Uterus (tissue), 4 donors: ENCODE results near the gene B3GNT7. TPM values are rescaled to one million over a fixed set of nuclear protein-coding genes. Genes with fewer than 3 reads are reported as not detected.

Experiments
- DNase-seq, 2 donors: peaks; one replicate each; pipeline ENCODE4 v3.0.0-alpha.2; 2019 to 2020
- H3K27ac ChIP-seq, 2 donors: fragments of 200-600 bp; sonication (generic); 1 replicate in 1 of 2; 2 replicates in 1 of 2; pipeline ENCODE4 v1.5.1; 2016 to 2018
- H3K27me3 ChIP-seq, 2 donors: fragments of 200-600 bp; sonication (generic); one replicate each; pipeline ENCODE4 v1.5.1; 2018 to 2019; ENCODE audit warnings: control low read depth in 1 of 2
- H3K36me3 ChIP-seq, 2 donors: fragments of 200-600 bp; sonication (generic); one replicate each; pipeline ENCODE4 v1.5.1; 2019; ENCODE audit warnings: control low read depth in 1 of 2
- H3K4me1 ChIP-seq, 2 donors: fragments of 200-600 bp; sonication (generic); one replicate each; pipeline ENCODE4 v1.5.1; 2018 to 2019; ENCODE audit warnings: control low read depth in 1 of 2
- H3K4me3 ChIP-seq, 2 donors: fragments of 200-600 bp; sonication (generic); 1 replicate in 1 of 2; 2 replicates in 1 of 2; pipeline ENCODE4 v1.5.1; 2018 to 2019; ENCODE audit warnings: mild to moderate bottlenecking in 1 of 2
- H3K9me3 ChIP-seq, 2 donors: fragments of 200-600 bp; sonication (generic); one replicate each; pipeline ENCODE4 v1.5.1; 2019; ENCODE audit warnings: control low read depth in 1 of 2
- POLR2A ChIP-seq, 2 donors: fragments of 450-650 bp; IDR thresholded peaks; one replicate each; pipeline ENCODE4 v1.6.1; 2016; ENCODE audit warnings: antibody characterized with exemption in 2 of 2, mild to moderate bottlenecking in 1 of 2, moderate library complexity in 1 of 2
- intact Hi-C: fragments of 100-400 bp; cut with DNase I; formaldehyde crosslinking; loops from one replicate; pipeline ENCODE4 v1.15.1; 2023; ENCODE audit warnings: low total_unique reads
- total RNA-seq, 4 donors: library from RNA; depleted of rRNA in 3 of 4; stranded (reverse); fragments of >200 nt in 3 of 4; gene quantifications; one replicate each; pipeline versions ENCODE4 v1.1.0 to v1.2.4, GENCODE V29; 2014 to 2023
- TF ChIP-seq, protein P1 (sequence below), 4 experiments: fragments of 200-600 bp in 2 of 4; fragments of 450-650 bp in 2 of 4; sonication (generic) in 2 of 4; IDR thresholded peaks; one replicate each; pipeline ENCODE4 v1.5.1; 2016 to 2019; ENCODE audit warnings: antibody characterized with exemption in 4 of 4, mild to moderate bottlenecking in 2 of 4, moderate library complexity in 1 of 4
- donor health status: DM: yes; HTN: yes; CAD: no.

The B3GNT7 gene
- total RNA-seq, 4 donors from 2014 or later, result 1.7 to 8.1 (median 3.1) TPM

DNA sequence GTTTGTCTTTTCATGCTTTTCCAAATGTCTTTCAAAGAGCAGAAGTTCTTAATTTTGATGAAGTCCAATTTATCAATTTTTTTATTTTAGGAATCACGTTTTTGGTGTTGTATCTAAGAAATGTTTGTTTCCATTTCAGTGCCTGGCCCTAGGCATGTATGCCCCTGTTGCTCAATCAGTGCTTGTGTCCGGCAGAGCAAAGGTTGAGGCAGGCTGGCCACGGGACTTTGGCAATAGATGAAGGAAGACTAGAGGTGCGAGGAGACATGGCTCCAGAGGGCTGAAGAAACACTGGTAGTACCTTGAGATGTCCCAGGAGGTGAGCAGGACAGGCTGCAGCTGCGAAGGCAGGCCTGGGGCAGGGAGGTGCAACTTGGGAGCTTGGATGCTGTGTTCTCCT, 10.1 kb upstream of the B3GNT7 start:
- intact Hi-C loops, result no loop called here
- DNase-seq, result no peak
- no peak for TF ChIP-seq POLR2A (IDR thresholded peaks at IDR 0.05)
- TF ChIP-seq, protein P1, sequence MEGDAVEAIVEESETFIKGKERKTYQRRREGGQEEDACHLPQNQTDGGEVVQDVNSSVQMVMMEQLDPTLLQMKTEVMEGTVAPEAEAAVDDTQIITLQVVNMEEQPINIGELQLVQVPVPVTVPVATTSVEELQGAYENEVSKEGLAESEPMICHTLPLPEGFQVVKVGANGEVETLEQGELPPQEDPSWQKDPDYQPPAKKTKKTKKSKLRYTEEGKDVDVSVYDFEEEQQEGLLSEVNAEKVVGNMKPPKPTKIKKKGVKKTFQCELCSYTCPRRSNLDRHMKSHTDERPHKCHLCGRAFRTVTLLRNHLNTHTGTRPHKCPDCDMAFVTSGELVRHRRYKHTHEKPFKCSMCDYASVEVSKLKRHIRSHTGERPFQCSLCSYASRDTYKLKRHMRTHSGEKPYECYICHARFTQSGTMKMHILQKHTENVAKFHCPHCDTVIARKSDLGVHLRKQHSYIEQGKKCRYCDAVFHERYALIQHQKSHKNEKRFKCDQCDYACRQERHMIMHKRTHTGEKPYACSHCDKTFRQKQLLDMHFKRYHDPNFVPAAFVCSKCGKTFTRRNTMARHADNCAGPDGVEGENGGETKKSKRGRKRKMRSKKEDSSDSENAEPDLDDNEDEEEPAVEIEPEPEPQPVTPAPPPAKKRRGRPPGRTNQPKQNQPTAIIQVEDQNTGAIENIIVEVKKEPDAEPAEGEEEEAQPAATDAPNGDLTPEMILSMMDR (IDR thresholded peaks at IDR 0.05), result no peak
- Histone ChIP-seq H3K27ac (no peak overlapping the region), H3K4me3 (no peak overlapping the region), H3K36me3 (no peaks in the 10 kb centered on the region), H3K9me3 (peaks cover 0 to 4% of the 10 kb centered on the region in 2 donors), H3K27me3 (no peaks in the 10 kb centered on the region), H3K4me1 (no peaks in the 10 kb centered on the region)

DNA sequence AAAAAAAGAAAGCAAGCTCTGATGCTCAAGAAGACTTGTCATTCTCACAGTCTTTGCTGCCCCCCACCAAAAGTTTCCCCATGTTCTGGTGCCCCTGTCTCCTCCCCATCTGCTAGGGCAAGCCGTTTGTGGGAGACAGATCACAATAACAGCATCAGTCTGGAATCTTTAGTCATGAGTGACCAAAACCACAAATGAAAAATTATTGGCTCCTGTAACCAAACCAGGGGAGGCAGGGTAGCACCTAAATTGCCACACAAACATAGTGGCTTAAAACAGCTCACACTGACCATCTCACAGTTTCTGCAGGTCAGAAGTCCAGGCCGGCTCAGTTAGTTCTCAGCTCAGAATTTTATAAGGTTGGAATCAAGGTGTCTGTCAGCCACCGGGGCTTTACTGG, 9.1 kb upstream of the B3GNT7 start:
- peaks cover 0 to 4% of the 10 kb centered on the region in 2 donors for H3K9me3 ChIP-seq
- intact Hi-C loops, result no loop called here
- H3K4me3 ChIP-seq, result no peak overlapping the region
- H3K36me3 ChIP-seq, result no peaks in the 10 kb centered on the region
- TF ChIP-seq POLR2A (IDR thresholded peaks at IDR 0.05), result no peak
- TF ChIP-seq, protein P1 (IDR thresholded peaks at IDR 0.05), result no peak
- no peaks in the 10 kb centered on the region for H3K4me1 ChIP-seq
- H3K27ac ChIP-seq, result no peak overlapping the region
- no peak for DNase-seq
- H3K27me3 ChIP-seq, result no peaks in the 10 kb centered on the region

DNA sequence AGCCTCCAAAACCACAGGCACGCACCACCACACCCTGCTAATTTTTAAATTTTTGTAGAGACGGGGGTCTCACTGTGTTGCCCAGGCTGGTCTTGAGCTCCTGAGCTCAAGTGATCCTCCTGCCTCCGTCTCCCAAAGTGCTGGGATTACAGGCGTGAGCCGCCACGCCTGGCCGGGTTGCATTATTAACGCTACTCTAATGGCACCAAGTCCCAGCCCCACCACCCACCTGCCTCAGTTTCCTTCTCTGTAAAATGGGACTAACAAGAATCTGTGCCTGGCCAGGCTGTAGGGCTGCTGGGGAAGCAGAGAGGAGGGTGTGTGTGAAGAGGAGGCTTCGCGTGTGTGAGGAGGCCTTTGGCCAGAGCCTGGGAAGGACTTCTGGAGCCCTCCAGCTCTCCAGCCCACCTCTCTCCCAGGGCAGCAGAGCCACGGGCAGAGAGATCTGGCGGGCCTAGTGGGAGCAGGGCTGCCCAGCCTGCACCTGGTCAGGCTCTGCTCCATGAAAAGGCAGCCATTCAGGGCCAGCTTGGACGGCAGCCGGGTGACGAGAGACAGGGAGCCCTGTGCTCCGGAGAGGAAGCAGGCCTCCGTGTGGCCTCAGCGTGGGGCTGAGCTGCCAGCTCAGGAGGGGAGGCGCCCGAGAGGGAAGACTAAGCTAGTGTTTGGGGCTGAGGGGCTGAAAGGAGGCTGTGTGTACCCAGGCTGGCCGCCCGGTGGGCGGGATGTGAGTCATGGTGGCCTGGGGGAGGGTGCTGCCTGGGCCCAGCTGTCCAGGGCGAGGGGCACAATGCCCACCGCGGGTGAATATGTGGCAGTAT, 7.4 kb upstream of the B3GNT7 start:
- H3K27me3 ChIP-seq, result no peaks in the 10 kb centered on the region
- DNase-seq, result peak in 1 of 2 donors; percentile 40
- no peak overlapping the region for H3K27ac ChIP-seq
- no peaks in the 10 kb centered on the region for H3K4me1 ChIP-seq
- no peaks in the 10 kb centered on the region for H3K36me3 ChIP-seq
- TF ChIP-seq, protein P1 (IDR thresholded peaks at IDR 0.05), result no peak
- no peak for TF ChIP-seq POLR2A (IDR thresholded peaks at IDR 0.05)
- no peak overlapping the region for H3K4me3 ChIP-seq
- intact Hi-C loops, result no loop called here
- peaks cover 0 to 4% of the 10 kb centered on the region in 2 donors for H3K9me3 ChIP-seq

DNA sequence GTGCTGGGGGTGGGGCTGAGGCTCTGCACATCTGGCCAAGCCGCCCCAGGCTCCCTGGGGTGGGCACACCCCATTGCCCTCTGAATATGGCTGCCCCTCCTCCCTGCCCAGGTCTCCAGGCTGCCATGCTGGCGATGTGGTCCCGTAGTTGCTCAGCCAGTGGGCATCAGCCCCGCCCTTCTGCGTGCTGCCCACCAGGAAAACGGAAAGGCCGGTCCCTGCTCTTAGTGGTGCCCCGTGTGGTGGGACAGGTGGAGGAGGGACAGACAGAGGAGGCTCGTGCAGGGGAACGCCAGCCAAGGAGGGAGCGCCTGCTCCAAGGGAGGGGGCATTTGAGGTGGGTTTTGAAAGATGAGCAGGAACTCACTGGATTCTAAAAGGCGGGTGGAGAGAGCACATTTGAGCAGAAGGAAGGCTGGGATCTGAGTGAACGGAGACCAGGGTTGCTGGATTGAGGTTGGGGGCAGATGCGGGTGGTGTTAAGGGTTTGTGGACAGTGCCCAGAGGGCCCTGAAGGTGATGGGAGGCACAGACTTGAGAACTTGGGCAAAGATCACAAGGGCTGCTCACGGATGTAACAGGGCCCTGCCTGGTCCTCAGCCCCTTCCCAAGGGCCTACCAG, 6.7 kb upstream of the B3GNT7 start:
- no peaks in the 10 kb centered on the region for H3K36me3 ChIP-seq
- no peak overlapping the region for H3K27ac ChIP-seq
- H3K4me1 ChIP-seq, result no peaks in the 10 kb centered on the region
- intact Hi-C loops, result no loop called here
- no peaks in the 10 kb centered on the region for H3K27me3 ChIP-seq
- no peak for TF ChIP-seq POLR2A (IDR thresholded peaks at IDR 0.05)
- TF ChIP-seq, protein P1 (IDR thresholded peaks at IDR 0.05), result no peak
- H3K4me3 ChIP-seq, result no peak overlapping the region
- no peak for DNase-seq
- peaks cover 0 to 4% of the 10 kb centered on the region in 2 donors for H3K9me3 ChIP-seq

DNA sequence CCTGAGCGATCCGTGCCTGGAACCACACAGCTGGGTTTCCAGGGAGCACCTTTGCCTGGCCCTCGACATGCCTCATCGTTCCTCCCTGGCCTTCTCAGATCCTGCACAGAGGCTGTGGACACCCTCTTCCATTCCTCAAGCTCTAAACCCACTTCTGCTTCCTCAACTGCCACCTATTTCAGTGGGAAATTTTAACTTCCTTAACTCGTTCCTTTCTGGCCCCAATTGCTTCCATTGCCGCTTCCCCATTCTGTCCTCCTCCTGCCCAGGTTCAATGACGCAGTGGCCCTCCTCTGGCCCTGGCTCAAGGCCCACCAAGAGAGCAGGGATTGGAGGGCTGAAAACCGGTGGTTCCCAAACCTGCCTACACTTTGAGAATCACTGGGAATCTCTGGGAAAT, 4.8 kb upstream of the B3GNT7 start:
- no peaks in the 10 kb centered on the region for H3K27me3 ChIP-seq
- H3K4me3 ChIP-seq, result no peak overlapping the region
- no peak for TF ChIP-seq POLR2A (IDR thresholded peaks at IDR 0.05)
- TF ChIP-seq, protein P1 (IDR thresholded peaks at IDR 0.05), result no peak
- intact Hi-C loops, result no loop called here
- no peaks in the 10 kb centered on the region for H3K9me3 ChIP-seq
- peaks cover 0 to 4% of the 10 kb centered on the region in 2 donors for H3K4me1 ChIP-seq
- DNase-seq, result no peak
- no peaks in the 10 kb centered on the region for H3K36me3 ChIP-seq
- H3K27ac ChIP-seq, result no peak overlapping the region
